Myocyte (in vitro differentiated cells): Measurements from ENCODE around the gene TMEM74B. TPM values are rescaled to one million over a fixed set of nuclear protein-coding genes. Genes with fewer than 3 reads are reported as not detected.

ENCODE experiments used
- DNase-seq: peaks from one replicate; pipeline ENCODE4 v3.0.0-alpha.2; 2012; ENCODE audit warnings: low read depth
- total RNA-seq: library from RNA; depleted of rRNA; stranded (reverse); fragments of >200 nt; gene quantifications from 2 replicates; pipeline ENCODE4 v1.2.3, GENCODE V29; 2014

Gene TMEM74B
- total RNA-seq, 1 donor from 2014 or later: not detected

GRCh38 chr20:1206366-1207148, 21.8 kb upstream of the TMEM74B start:
- DNase-seq: no peak

DNA sequence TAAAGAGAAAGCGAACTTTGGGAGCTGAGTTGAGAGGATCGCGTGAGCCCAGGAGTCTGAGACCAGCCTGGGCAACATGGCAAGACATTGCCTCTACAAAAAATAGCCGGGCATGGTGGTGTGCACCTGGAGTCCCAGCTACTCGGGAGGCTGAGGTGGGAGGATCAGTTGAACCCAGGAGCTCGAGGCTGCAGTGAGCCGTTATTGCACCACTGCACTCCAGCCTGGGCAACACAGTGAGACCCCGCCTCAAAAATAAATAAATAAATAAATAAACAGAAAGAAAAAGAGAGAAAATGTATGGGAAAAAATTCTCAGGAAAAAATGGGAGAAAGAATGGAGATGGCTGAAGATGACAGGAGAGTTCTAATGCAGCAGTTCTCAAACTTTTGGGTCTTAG, 21.0 kb upstream of the TMEM74B start:
- DNase-seq: no peak

DNA sequence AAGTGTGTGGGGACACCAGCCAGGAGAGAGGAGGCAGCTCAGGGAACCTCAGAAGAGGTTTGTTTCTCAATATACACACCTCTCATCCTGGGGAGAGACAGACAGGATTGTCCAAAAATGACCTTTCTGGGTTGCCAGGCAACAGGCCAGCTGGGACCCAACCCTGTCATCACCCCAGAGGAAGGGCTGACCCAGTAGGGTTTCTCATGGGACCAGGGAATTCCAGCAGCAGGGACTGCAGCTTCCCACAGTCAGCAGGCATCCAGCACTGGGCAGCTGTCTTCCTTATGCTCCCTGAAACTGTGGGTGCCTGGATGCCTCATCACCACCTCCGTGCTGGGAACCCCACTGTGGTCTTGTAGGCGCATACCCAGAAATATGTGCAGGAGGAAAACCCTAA, 19.8 kb upstream of the TMEM74B start:
- peak; percentile 34 for DNase-seq

DNA sequence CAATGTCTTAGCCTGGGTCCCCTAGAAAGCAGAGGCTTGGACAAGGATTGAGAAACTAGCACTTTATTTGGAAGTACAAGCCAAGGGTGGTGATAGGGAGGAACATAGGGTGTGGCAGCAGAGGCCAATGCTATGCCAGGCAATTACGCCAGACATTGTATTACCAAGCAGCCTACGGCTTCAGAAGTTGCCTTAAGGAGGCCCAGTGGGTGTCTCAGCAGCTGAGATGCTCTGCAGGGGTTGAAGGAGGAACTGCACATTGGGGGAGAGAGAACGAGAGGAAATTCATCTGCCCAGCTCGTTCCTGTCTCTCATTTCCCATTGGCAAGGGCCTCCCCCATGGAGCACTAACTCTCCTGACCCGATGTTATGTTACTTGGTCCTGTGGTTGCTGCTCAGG, 19.3 kb upstream of the TMEM74B start:
- no peak for DNase-seq

GRCh38 chr20:1203630-1204029, 18.8 kb upstream of the TMEM74B start:
- DNase-seq: no peak

GRCh38 chr20:1202762-1203504, 18.2 kb upstream of the TMEM74B start, which contains the start of gene C20orf202:
TSS of gene C20orf202 (plus strand) at chr20:1203454. CDS start at chr20:1203586, 132 bp downstream.
- DNase-seq: no peak

GRCh38 chr20:1199964-1200363, 15.2 kb upstream of the TMEM74B start:
- DNase-seq: no peak

DNA sequence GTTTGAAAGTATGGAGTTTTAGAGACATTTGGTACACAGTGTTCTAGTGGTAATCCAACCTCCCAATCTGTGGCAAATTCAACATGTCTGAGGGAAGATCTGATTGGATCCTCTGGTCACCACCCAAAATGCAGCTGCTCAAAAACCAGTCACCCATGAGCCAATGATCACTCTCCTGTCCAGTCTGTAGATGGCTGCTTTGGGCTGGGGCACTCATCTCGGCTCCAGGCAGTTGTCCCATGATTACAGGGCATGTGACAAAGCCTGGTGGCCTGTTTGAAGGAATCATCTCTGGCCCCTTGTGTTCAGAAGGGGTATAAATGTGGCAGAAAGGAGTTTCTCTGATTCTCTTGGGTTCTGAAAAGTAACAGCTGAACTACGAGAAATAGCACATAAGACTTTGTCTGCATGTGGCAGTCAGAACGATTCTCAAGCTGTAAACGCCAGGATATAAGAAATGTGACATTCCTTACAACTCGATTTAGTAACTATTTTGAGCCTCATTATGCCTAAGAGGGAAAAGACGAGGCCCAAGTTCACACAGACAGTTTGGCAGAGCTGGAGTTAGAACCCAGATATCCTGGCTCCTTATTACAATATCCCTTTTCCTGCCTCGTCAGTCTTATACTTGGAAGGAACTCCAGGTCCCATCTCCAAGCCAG, 14.6 kb upstream of the TMEM74B start:
- no peak for DNase-seq

DNA sequence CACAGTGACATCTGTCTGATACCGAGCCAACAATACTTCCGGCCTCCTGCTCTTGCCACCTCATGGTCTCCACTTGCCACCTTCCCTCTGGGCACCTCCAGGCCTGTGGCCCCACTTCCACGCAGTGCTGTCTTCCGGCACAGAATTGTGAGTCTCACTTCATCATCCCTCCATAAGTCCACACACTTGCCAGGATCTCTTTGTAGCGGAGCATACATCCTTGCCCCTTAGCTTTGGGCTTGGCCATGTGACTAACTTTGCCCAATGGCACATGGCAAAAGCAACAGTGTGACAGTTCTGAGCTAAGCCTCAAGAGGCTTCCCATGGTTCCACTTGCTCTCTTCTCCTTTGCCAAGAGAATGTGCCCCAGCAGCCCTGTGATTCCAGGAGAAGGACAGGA, 14.0 kb upstream of the TMEM74B start:
- DNase-seq: no peak

DNA sequence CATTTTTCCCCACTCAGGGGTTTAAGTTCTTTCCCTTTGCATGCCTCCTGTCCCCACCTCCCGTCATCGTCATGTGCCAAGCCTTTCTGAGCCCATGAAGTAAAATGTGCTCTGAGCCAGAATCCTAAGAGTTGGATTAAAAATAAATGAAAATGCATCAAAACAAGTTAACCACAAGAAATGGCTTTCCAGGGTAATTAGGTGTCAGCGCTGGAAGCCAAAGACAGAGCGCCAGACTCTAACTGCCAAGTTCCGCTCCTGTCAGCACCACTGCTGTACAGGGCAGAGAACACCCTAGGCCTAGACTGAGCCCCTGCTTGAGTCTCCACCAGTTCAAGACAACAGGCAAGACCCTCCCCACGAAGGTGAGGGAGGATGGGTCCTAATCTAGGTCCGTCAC, 13.0 kb upstream of the TMEM74B start:
- DNase-seq: no peak

DNA sequence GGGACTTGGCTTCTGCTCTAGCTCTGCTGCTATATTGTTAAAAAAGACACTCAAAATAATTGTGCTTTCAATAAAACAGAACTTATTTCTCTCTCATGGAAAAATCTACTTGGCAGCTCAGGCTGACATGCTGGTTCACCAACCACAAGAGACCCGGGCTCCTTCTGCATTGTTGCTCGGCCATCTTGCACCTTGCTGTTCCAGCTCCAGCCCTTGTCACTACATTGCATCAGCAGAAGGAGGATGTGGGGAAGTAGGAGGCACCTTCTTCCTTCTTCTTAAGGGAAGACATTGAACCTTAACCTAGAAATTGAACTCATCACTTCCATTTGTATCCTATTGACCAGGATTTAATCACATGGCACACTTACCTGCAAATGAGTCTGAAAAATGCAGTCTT, 11.9 kb upstream of the TMEM74B start:
- DNase-seq: no peak

- no peak for DNase-seq
Measured at GRCh38 chr20:1195226-1195625, 10.4 kb upstream of the TMEM74B start.

GRCh38 chr20:1191299-1191698, 6.5 kb upstream of the TMEM74B start:
- no peak for DNase-seq

- DNase-seq: no peak
Measured at GRCh38 chr20:1190847-1191246, 6.1 kb upstream of the TMEM74B start.

- no peak for DNase-seq
Measured at GRCh38 chr20:1189827-1190226, 5.0 kb upstream of the TMEM74B start.

DNA sequence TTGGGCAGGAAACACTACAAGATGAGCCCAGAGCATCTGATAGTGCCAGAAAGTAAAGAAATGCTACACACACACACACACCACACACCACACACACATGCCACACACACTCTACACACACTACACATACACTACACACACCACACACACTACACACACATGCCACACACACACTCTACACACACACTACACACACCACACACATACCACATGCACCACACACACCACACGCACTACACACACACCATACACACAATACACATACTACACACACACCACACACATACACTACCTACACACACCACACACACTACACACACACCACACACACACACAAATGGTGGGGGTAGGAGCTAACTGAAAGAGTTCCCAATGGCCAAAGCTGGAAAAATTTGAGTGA, 3.6 kb upstream of the TMEM74B start:
- no peak for DNase-seq

GRCh38 chr20:1187605-1188171, 2.9 kb upstream of the TMEM74B start:
- no peak for DNase-seq

- DNase-seq: no peak
Measured at GRCh38 chr20:1186367-1186991, 1.7 kb upstream of the TMEM74B start.

DNA sequence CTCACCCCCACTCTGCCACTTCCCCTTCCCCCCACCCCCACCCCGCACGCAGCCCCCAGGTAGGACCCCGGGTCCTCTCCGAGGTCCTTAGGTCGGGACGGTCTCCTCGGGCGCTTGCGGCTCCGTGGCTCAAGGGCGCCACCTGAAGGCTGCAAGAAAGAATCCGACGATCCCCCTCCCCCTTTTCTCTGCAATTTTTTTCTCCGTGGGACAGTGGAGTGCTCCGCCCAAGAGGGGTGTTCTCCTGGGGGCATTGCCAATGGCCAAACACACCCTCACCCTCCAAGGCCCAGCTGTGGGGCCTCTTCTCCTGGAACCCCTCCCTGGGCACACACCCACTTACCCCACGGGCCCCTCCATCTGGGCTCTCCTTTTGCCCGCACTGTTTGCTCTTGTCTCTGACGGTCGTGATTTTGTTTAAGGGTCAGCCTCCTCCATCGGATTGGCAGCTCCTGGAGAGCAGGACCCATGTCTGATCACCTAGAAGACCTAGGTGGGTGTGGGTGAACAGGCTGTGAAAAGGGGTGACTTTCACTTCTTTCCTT, 1.1 kb upstream of the TMEM74B start:
- peak; percentile 61 for DNase-seq

- DNase-seq: no peak
Measured at GRCh38 chr20:1185316-1185741, 548 bp upstream of the TMEM74B start.

GRCh38 chr20:1184260-1184637, 532 bp downstream of the TMEM74B start:
- no peak for DNase-seq
